CD4-positive, CD25-positive, alpha-beta regulatory T cell (primary cell): ENCODE data around the gene IL27RA. TPM values are rescaled to one million over a fixed set of nuclear protein-coding genes. Genes with fewer than 3 reads are reported as not detected.

Experiments
- ATAC-seq, 2 donors: fragments of 150-1000 bp; cut with Tn5 transposase; one replicate each; pipeline ENCODE4 v1.10.0; 2021; ENCODE audit warnings: low read depth in 2 of 2, moderate number of reproducible peaks in 2 of 2, moderate library complexity in 1 of 2
- DNase-seq, 3 donors: peaks; one replicate each; pipeline versions ENCODE4 v3.0.0 to v3.0.0-alpha.2; 2012 to 2022; ENCODE audit warnings: mixed read lengths in 1 of 3
- H3K27ac ChIP-seq: one replicate; pipeline ENCODE4 v1.7.0; 2013; ENCODE audit warnings: mild to moderate bottlenecking, low read length; ENCODE audit not compliant: insufficient read depth, poor library complexity, severe bottlenecking
- H3K27me3 ChIP-seq: one replicate; pipeline ENCODE4 v1.7.0; 2013; ENCODE audit warnings: low read length; ENCODE audit not compliant: control insufficient read depth, insufficient read depth
- H3K36me3 ChIP-seq: one replicate; pipeline ENCODE4 v1.7.0; 2013; ENCODE audit warnings: mild to moderate bottlenecking, low read length, moderate library complexity; ENCODE audit not compliant: control insufficient read depth, insufficient read depth
- H3K4me1 ChIP-seq: 2 replicates; pipeline ENCODE4 v1.7.0; 2013; ENCODE audit warnings: mild to moderate bottlenecking, low read length; ENCODE audit not compliant: insufficient read depth, control insufficient read depth, poor library complexity, severe bottlenecking
- H3K4me3 ChIP-seq: one replicate; pipeline ENCODE4 v1.7.0; 2013; ENCODE audit warnings: low read depth, mild to moderate bottlenecking, low read length, moderate library complexity
- H3K9me3 ChIP-seq, 2 experiments: 1 replicate in 1 of 2; 2 replicates in 1 of 2; pipeline ENCODE4 v1.7.0; 2013; ENCODE audit warnings: low read length in 2 of 2, mild to moderate bottlenecking in 1 of 2, moderate library complexity in 1 of 2; ENCODE audit not compliant: control insufficient read depth in 2 of 2
- H3K27ac Mint-ChIP-seq, 3 donors: one replicate each; pipeline ENCODE4 v1.8.0; 2020 to 2022; ENCODE audit warnings: mild to moderate bottlenecking in 3 of 3, mixed read lengths in 3 of 3, moderate library complexity in 2 of 3
- H3K27me3 Mint-ChIP-seq: one replicate; pipeline ENCODE4 v1.8.0; 2022; ENCODE audit warnings: mild to moderate bottlenecking, mixed read lengths
- H3K36me3 Mint-ChIP-seq: one replicate; pipeline ENCODE4 v1.8.0; 2020; ENCODE audit warnings: mixed read lengths
- H3K4me1 Mint-ChIP-seq, 4 donors: one replicate each; pipeline ENCODE4 v1.8.0; 2020 to 2022; ENCODE audit warnings: mixed read lengths in 4 of 4, mild to moderate bottlenecking in 1 of 4
- H3K4me3 Mint-ChIP-seq, 4 donors: one replicate each; pipeline ENCODE4 v1.8.0; 2020 to 2022; ENCODE audit warnings: mild to moderate bottlenecking in 4 of 4, mixed read lengths in 4 of 4, moderate library complexity in 3 of 4
- H3K9me3 Mint-ChIP-seq, 7 donors: one replicate each; pipeline ENCODE4 v1.8.0; 2020 to 2022; ENCODE audit warnings: mixed read lengths in 7 of 7, mild to moderate bottlenecking in 3 of 7, moderate library complexity in 2 of 7
- polyA plus RNA-seq, 4 donors: library from polyadenylated mRNA; unstranded; fragments of 300-500 nt; fragmentation: Illumina TruSeq; gene quantifications; one replicate each; pipeline ENCODE4 v1.2.3, GENCODE V29; 2021
- total RNA-seq: library from RNA; stranded (reverse); gene quantifications from one replicate; pipeline ENCODE4 v1.2.3, GENCODE V29; 2022

IL27RA gene
- total RNA-seq = 51.9 TPM
- 10 to 100 TPM; 71.2 to 78.4 (median 74.6) TPM for polyA plus RNA-seq

- peak within 1 kb of the TSS; percentile 88 to 99 (median 96) for H3K4me3 Mint-ChIP-seq
- DNase-seq (peak; percentile 67 to 93 (median 85)), ATAC-seq (peak; percentile 87 to 92)
- no peaks in the 10 kb centered on the region for H3K9me3 ChIP-seq
- no peaks in the 10 kb centered on the region for H3K27me3 Mint-ChIP-seq
- peak within 1 kb of the TSS; percentile 90 to 97 (median 90) for H3K27ac Mint-ChIP-seq
- H3K36me3 ChIP-seq = peaks cover 14% of the 10 kb centered on the region
- peaks cover 0 to 2% (median 0%) of the 10 kb centered on the region in 7 donors for H3K9me3 Mint-ChIP-seq
- H3K27ac ChIP-seq = peak within 1 kb of the TSS; percentile 96
- H3K4me1 Mint-ChIP-seq = peaks cover 4 to 49% (median 24%) of the 10 kb centered on the region in 4 donors
- peaks cover 44% of the 10 kb centered on the region for H3K4me1 ChIP-seq
- H3K27me3 ChIP-seq = no peaks in the 10 kb centered on the region
- H3K36me3 Mint-ChIP-seq = peaks cover 7% of the 10 kb centered on the region
- H3K4me3 ChIP-seq = peak within 1 kb of the TSS; percentile 77
These were observed at the start of gene IL27RA for GRCh38 chr19:14031719-14032480. TSS of gene IL27RA (plus strand) at chr19:14031762. CDS start at chr19:14031873, 111 bp downstream.

GRCh38 chr19:13981988-13982501 is 49.5 kb upstream of the IL27RA start:
- no peaks in the 10 kb centered on the region for H3K27me3 ChIP-seq
- DNase-seq (no peak), ATAC-seq (no peak)
- no peak overlapping the region for H3K4me3 ChIP-seq
- H3K27ac ChIP-seq = no peak overlapping the region
- Mint-ChIP-seq H3K9me3 (no peaks in the 10 kb centered on the region), H3K4me3 (peak overlapping the region in 1 of 4 donors; percentile 77), H3K27ac (peak overlapping the region in 2 of 3 donors; percentile 60 to 84), H3K36me3 (no peaks in the 10 kb centered on the region), H3K27me3 (no peaks in the 10 kb centered on the region), H3K4me1 (peaks cover 0 to 66% (median 21%) of the 10 kb centered on the region in 4 donors)
- H3K9me3 ChIP-seq = no peaks in the 10 kb centered on the region
- H3K4me1 ChIP-seq = peaks cover 67% of the 10 kb centered on the region
- H3K36me3 ChIP-seq = no peaks in the 10 kb centered on the region

- Histone ChIP-seq H3K36me3 (no peaks in the 10 kb centered on the region), H3K9me3 (no peaks in the 10 kb centered on the region), H3K27ac (peak overlapping the region; percentile 63), H3K4me1 (peaks cover 74% of the 10 kb centered on the region), H3K27me3 (no peaks in the 10 kb centered on the region), H3K4me3 (no peak overlapping the region)
- peaks cover 0 to 73% (median 21%) of the 10 kb centered on the region in 4 donors for H3K4me1 Mint-ChIP-seq
- ATAC-seq = no peak
- H3K27me3 Mint-ChIP-seq = no peaks in the 10 kb centered on the region
- no peaks in the 10 kb centered on the region for H3K36me3 Mint-ChIP-seq
- no peak for DNase-seq
- H3K4me3 Mint-ChIP-seq = peak overlapping the region in 3 of 4 donors; percentile 39 to 77 (median 76)
- peak overlapping the region; percentile 41 to 91 (median 59) for H3K27ac Mint-ChIP-seq
- H3K9me3 Mint-ChIP-seq = no peaks in the 10 kb centered on the region
These were observed 48.8 kb upstream of the IL27RA start for GRCh38 chr19:13982773-13983172.

GRCh38 chr19:13983213-13983889 is 48.2 kb upstream of the IL27RA start:
- H3K4me3 ChIP-seq = no peak overlapping the region
- no peak for ATAC-seq

GRCh38 chr19:13984186-13984585 is 47.4 kb upstream of the IL27RA start:
- Mint-ChIP-seq H3K4me3 (peak overlapping the region in 3 of 4 donors; percentile 61 to 77 (median 74)), H3K9me3 (no peaks in the 10 kb centered on the region), H3K27ac (peak overlapping the region; percentile 58 to 99 (median 62)), H3K27me3 (no peaks in the 10 kb centered on the region), H3K4me1 (peaks cover 0 to 85% (median 26%) of the 10 kb centered on the region in 4 donors), H3K36me3 (peaks cover 9% of the 10 kb centered on the region)
- ATAC-seq (no peak), DNase-seq (no peak)
- Histone ChIP-seq H3K27ac (peak overlapping the region; percentile 98), H3K4me1 (peaks cover 82% of the 10 kb centered on the region), H3K9me3 (no peaks in the 10 kb centered on the region), H3K27me3 (no peaks in the 10 kb centered on the region), H3K36me3 (no peaks in the 10 kb centered on the region), H3K4me3 (no peak overlapping the region)

More at GRCh38 chr19:13983213-13983889, 48.2 kb upstream of the IL27RA start:
- H3K36me3 Mint-ChIP-seq = peaks cover under 1% of the 10 kb centered on the region
- H3K27me3 ChIP-seq = no peaks in the 10 kb centered on the region
- H3K9me3 ChIP-seq = no peaks in the 10 kb centered on the region
- peak overlapping the region; percentile 63 for H3K27ac ChIP-seq
- peak in 2 of 3 donors; percentile 44 to 56 for DNase-seq
- peaks cover 80% of the 10 kb centered on the region for H3K4me1 ChIP-seq
- H3K27ac Mint-ChIP-seq = peak overlapping the region; percentile 49 to 94 (median 78)
- peaks cover 0 to 77% (median 21%) of the 10 kb centered on the region in 4 donors for H3K4me1 Mint-ChIP-seq
- H3K9me3 Mint-ChIP-seq = no peaks in the 10 kb centered on the region
- H3K27me3 Mint-ChIP-seq = no peaks in the 10 kb centered on the region
- H3K4me3 Mint-ChIP-seq = peak overlapping the region in 3 of 4 donors; percentile 39 to 77 (median 76)
- no peaks in the 10 kb centered on the region for H3K36me3 ChIP-seq

- H3K4me1 Mint-ChIP-seq = peaks cover 0 to 89% (median 28%) of the 10 kb centered on the region in 4 donors
- H3K27me3 Mint-ChIP-seq = no peaks in the 10 kb centered on the region
- H3K27ac ChIP-seq = peak overlapping the region; percentile 98
- no peaks in the 10 kb centered on the region for H3K9me3 Mint-ChIP-seq
- H3K27ac Mint-ChIP-seq = peak overlapping the region; percentile 92 to 99 (median 99)
- H3K36me3 ChIP-seq = no peaks in the 10 kb centered on the region
- H3K4me1 ChIP-seq = peaks cover 79% of the 10 kb centered on the region
- peaks cover 18% of the 10 kb centered on the region for H3K36me3 Mint-ChIP-seq
- H3K27me3 ChIP-seq = no peaks in the 10 kb centered on the region
- no peaks in the 10 kb centered on the region for H3K9me3 ChIP-seq
- DNase-seq = no peak
- H3K4me3 Mint-ChIP-seq = peak overlapping the region; percentile 64 to 85 (median 76)
- no peak overlapping the region for H3K4me3 ChIP-seq
- ATAC-seq = no peak
These were observed 46.5 kb upstream of the IL27RA start for GRCh38 chr19:13984875-13985741.
